Measurements from ENCODE around the gene DIP2C. TPM values are rescaled to one million over a fixed set of nuclear protein-coding genes. Genes with fewer than 3 reads are reported as not detected.

DIP2C gene
- total RNA-seq, 4 donors from 2014 or later = 13.4 to 32.0 (median 18.4) TPM

DNA sequence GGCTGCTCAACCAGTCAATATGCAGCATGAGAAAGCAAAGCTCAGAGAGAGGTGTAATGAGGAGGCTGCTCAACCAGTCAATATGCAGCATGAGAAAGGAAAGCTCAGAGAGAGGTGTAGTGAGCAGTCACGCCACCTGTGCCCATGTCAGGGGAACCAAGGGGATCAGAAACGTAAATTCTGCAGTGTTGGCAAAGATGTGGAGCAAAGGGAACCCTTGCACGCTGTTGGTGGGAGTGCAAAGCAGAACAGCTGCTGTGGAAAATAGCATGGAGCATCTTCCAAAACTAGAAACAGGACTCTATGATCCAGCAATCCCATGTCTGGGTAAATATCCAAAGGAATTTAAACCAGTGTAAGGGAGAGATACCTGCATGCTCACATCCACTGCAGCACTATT lies 194.9 kb downstream of the DIP2C start:
- no peak overlapping the region for H3K4me3 ChIP-seq
- WGBS, 2 donors (ENCODE audit: low coverage in 1 of 2) = 81 to 95% methylated on average over 3 of the region's 3 CpGs
- peak overlapping the region; percentile 73 to 90 (median 82) for H3K27ac ChIP-seq
- no peaks in the 10 kb centered on the region for H3K9me3 ChIP-seq
- intact Hi-C loops (cut with DNase I; ENCODE audit: low total_unique reads) (loop anchor here (5.0 kb wide), 1 partner anchor 193 kb away; the partner anchor contains the start of gene DIP2C), in situ Hi-C loops (cut with MboI; ENCODE audit: low pct_ligation_motif_present in 1 of 4, low pct_unique_long_range_greater_than_20kb in 1 of 4, low sequenced_read_pairs in 3 of 4) (no loop called here)
- no peak for DNase-seq
- H3K4me1 ChIP-seq = peaks cover 14 to 48% (median 18%) of the 10 kb centered on the region in 4 donors
- no peaks in the 10 kb centered on the region for H3K27me3 ChIP-seq
- no peak for TF ChIP-seq POLR2A (IDR thresholded peaks at IDR 0.05)
- no peak for TF ChIP-seq EP300 (IDR thresholded peaks at IDR 0.05; ENCODE audit: low read depth)
- no peak for TF ChIP-seq POLR2AphosphoS5 (IDR thresholded peaks at IDR 0.05)
- no peaks in the 10 kb centered on the region for H3K36me3 ChIP-seq

- H3K9me3 ChIP-seq = no peaks in the 10 kb centered on the region
- 73 to 85% methylated on average over 4 to 5 of the region's 5 CpGs for WGBS, 2 donors (ENCODE audit: low coverage in 1 of 2)
- H3K27ac ChIP-seq = peak overlapping the region; percentile 73 to 90 (median 82)
- no peak for DNase-seq
- in situ Hi-C loops (cut with MboI; ENCODE audit: low pct_ligation_motif_present in 1 of 4, low pct_unique_long_range_greater_than_20kb in 1 of 4, low sequenced_read_pairs in 3 of 4) (no loop called here), intact Hi-C loops (cut with DNase I; ENCODE audit: low total_unique reads) (loop anchor here (5.0 kb wide), 1 partner anchor 193 kb away; the partner anchor contains the start of gene DIP2C)
- TF ChIP-seq CTCF (IDR thresholded peaks at IDR 0.05) (no peak), POLR2AphosphoS5 (IDR thresholded peaks at IDR 0.05) (no peak), EP300 (IDR thresholded peaks at IDR 0.05; ENCODE audit: low read depth) (no peak)
- H3K4me1 ChIP-seq = peaks cover 14 to 48% (median 18%) of the 10 kb centered on the region in 4 donors
- H3K4me3 ChIP-seq = no peak overlapping the region
- H3K36me3 ChIP-seq = no peaks in the 10 kb centered on the region
- H3K27me3 ChIP-seq = no peaks in the 10 kb centered on the region
These were observed 195.3 kb downstream of the DIP2C start for GRCh38 chr10:494149-494542.

DNA sequence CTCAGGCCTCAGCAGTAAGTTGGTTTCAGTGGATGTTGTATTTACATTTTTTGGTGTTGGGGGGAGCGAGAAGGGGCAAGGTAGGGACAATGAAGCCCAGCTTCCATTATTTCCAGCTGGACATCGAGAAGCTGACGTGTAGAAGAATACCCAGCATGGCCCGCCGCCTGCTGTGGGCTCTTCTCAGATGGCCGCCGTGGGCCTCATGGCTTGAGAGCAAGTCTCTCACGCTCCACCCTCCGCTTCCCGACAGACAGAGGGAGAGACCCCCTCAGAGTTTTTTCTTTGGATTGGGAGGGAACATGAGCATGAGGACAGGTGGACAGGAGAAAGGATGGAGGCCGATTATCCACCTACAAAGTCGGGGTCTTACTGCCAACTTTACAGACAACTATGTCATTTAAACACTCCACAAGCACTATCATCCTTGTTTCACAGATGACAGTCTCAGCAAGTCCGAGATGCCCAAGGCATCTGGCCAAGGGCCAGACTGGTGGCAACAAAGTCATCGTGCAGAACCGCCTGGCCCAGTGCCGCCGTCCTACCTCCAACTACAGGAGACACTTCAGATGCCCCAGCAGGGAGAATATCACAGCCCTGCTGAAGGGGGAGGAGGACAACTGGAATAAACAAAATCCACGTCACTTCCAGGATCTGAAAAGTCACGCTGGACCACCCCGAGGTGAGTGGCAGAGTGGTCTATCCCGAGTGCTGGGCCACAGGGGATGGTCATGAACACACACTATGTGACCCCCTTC lies 195.9 kb downstream of the DIP2C start:
- DNase-seq = no peak
- Histone ChIP-seq H3K36me3 (no peaks in the 10 kb centered on the region), H3K27ac (peak overlapping the region; percentile 73 to 90 (median 82)), H3K4me1 (peaks cover 14 to 48% (median 18%) of the 10 kb centered on the region in 4 donors), H3K27me3 (no peaks in the 10 kb centered on the region), H3K4me3 (no peak overlapping the region), H3K9me3 (no peaks in the 10 kb centered on the region)
- intact Hi-C loops (cut with DNase I; ENCODE audit: low total_unique reads) (loop anchor here (5.0 kb wide), 1 partner anchor 194 kb away; the partner anchor contains the start of gene DIP2C), in situ Hi-C loops (cut with MboI; ENCODE audit: low pct_ligation_motif_present in 1 of 4, low pct_unique_long_range_greater_than_20kb in 1 of 4, low sequenced_read_pairs in 3 of 4) (no loop called here)
- 80 to 87% methylated on average over 1 to 21 of the region's 21 CpGs for WGBS, 2 donors (ENCODE audit: low coverage in 1 of 2)
- no peak for TF ChIP-seq EP300 (IDR thresholded peaks at IDR 0.05; ENCODE audit: low read depth)
- TF ChIP-seq CTCF (IDR thresholded peaks at IDR 0.05) = no peak
- TF ChIP-seq POLR2A (IDR thresholded peaks at IDR 0.05) = no peak
- TF ChIP-seq POLR2AphosphoS5 (IDR thresholded peaks at IDR 0.05) = no peak

DNA sequence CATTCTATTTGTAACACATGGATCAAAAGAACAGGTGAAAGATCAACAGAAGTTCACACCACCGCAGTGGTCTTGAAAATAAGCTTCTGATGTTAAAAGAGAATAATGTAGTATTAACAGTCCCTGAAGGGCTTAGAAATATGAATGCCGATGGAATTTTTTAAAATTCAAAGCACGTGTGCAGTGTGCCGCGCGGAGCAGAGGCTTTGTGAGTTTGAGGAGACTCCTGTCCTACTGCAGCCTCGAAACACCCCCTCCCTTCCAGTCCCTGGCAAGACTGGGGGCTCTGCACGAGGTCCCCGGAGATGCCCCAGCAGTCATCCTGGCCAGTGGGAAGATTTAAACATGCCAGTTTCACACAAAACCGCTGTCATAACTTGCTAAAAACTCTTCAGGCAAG lies 196.6 kb downstream of the DIP2C start:
- Histone ChIP-seq H3K9me3 (no peaks in the 10 kb centered on the region), H3K27ac (peak overlapping the region; percentile 73 to 90 (median 82)), H3K27me3 (no peaks in the 10 kb centered on the region), H3K4me3 (no peak overlapping the region), H3K4me1 (peaks cover 14 to 44% (median 16%) of the 10 kb centered on the region in 4 donors), H3K36me3 (no peaks in the 10 kb centered on the region)
- in situ Hi-C loops (cut with MboI; ENCODE audit: low pct_ligation_motif_present in 1 of 4, low pct_unique_long_range_greater_than_20kb in 1 of 4, low sequenced_read_pairs in 3 of 4) = no loop called here
- 59 to 86% methylated on average over 2 to 10 of the region's 10 CpGs for WGBS, 2 donors (ENCODE audit: low coverage in 1 of 2)
- TF ChIP-seq CTCF (IDR thresholded peaks at IDR 0.05) (no peak), EP300 (IDR thresholded peaks at IDR 0.05; ENCODE audit: low read depth) (no peak), POLR2A (IDR thresholded peaks at IDR 0.05) (no peak), POLR2AphosphoS5 (IDR thresholded peaks at IDR 0.05) (no peak)
- DNase-seq = no peak
- intact Hi-C loops (cut with DNase I; ENCODE audit: low total_unique reads) = loop anchor here (5.0 kb wide), 1 partner anchor 194 kb away; the partner anchor contains the start of gene DIP2C

All from transverse colon (tissue), 4 donors.